Colonic mucosa (tissue), 4 donors: Measurements from ENCODE around the gene IQSEC2. TPM values are rescaled to one million over a fixed set of nuclear protein-coding genes. Genes with fewer than 3 reads are reported as not detected.

Experiments used
- DNase-seq: peaks from one replicate; pipeline ENCODE4 v3.0.0-alpha.2; 2020
- H3K27ac ChIP-seq: fragments of 200-600 bp; one replicate; pipeline ENCODE4 v1.8.0; 2021
- H3K27me3 ChIP-seq: fragments of 200-600 bp; one replicate; pipeline ENCODE4 v1.8.0; 2021
- H3K36me3 ChIP-seq: fragments of 200-600 bp; one replicate; pipeline ENCODE4 v1.8.0; 2021
- H3K4me1 ChIP-seq: fragments of 200-600 bp; one replicate; pipeline ENCODE4 v1.8.0; 2021; ENCODE audit warnings: mild to moderate bottlenecking
- H3K4me3 ChIP-seq: fragments of 200-600 bp; one replicate; pipeline ENCODE4 v1.8.0; 2021
- H3K9ac ChIP-seq, 2 donors: one replicate each; pipeline ENCODE4 v1.7.0; 2013; ENCODE audit warnings: control low read depth in 2 of 2, low read depth in 2 of 2, low read length in 2 of 2
- H3K9me3 ChIP-seq: fragments of 200-600 bp; one replicate; pipeline ENCODE4 v1.8.0; 2021
- intact Hi-C: fragments of 100-400 bp; cut with DNase I; formaldehyde crosslinking; loops from one replicate; pipeline ENCODE4 v1.14.1; 2022
- total RNA-seq, 2 donors: library from RNA; stranded (reverse); fragmentation: NEBNext Ultra II Directional in 1 of 2; extraction: Animal tissue kit (Norgen Biotek cat#: 25700) in 1 of 2; gene quantifications; one replicate each; pipeline ENCODE4 v1.2.1, GENCODE V29; 2021
- TF ChIP-seq, protein P1 (sequence below): fragments of 200-600 bp; IDR thresholded peaks from one replicate; pipeline ENCODE4 v1.8.0; 2022; ENCODE audit warnings: antibody characterized with exemption, mild to moderate bottlenecking
- donor health status: healthy.
- donor health status: DM: no; HTN: no; CAD: no.
- donor health status: DM: no; HTN: no; CAD: no.

Gene IQSEC2
- total RNA-seq, 2 donors from 2014 or later: 23.1 to 26.1 TPM

- H3K9me3 ChIP-seq: no peaks in the 10 kb centered on the region
- H3K27ac ChIP-seq: no peak overlapping the region
- no peak for DNase-seq
- H3K4me3 ChIP-seq: no peak overlapping the region
- H3K9ac ChIP-seq: no peak overlapping the region
- H3K4me1 ChIP-seq: no peaks in the 10 kb centered on the region
- H3K27me3 ChIP-seq: peaks cover 50% of the 10 kb centered on the region
- intact Hi-C loops: no loop called here
- no peaks in the 10 kb centered on the region for H3K36me3 ChIP-seq
- TF ChIP-seq, protein P1, sequence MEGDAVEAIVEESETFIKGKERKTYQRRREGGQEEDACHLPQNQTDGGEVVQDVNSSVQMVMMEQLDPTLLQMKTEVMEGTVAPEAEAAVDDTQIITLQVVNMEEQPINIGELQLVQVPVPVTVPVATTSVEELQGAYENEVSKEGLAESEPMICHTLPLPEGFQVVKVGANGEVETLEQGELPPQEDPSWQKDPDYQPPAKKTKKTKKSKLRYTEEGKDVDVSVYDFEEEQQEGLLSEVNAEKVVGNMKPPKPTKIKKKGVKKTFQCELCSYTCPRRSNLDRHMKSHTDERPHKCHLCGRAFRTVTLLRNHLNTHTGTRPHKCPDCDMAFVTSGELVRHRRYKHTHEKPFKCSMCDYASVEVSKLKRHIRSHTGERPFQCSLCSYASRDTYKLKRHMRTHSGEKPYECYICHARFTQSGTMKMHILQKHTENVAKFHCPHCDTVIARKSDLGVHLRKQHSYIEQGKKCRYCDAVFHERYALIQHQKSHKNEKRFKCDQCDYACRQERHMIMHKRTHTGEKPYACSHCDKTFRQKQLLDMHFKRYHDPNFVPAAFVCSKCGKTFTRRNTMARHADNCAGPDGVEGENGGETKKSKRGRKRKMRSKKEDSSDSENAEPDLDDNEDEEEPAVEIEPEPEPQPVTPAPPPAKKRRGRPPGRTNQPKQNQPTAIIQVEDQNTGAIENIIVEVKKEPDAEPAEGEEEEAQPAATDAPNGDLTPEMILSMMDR: no peak
These were observed 40.6 kb upstream of the IQSEC2 start for GRCh38 chrX:53321943-53322497.

DNA sequence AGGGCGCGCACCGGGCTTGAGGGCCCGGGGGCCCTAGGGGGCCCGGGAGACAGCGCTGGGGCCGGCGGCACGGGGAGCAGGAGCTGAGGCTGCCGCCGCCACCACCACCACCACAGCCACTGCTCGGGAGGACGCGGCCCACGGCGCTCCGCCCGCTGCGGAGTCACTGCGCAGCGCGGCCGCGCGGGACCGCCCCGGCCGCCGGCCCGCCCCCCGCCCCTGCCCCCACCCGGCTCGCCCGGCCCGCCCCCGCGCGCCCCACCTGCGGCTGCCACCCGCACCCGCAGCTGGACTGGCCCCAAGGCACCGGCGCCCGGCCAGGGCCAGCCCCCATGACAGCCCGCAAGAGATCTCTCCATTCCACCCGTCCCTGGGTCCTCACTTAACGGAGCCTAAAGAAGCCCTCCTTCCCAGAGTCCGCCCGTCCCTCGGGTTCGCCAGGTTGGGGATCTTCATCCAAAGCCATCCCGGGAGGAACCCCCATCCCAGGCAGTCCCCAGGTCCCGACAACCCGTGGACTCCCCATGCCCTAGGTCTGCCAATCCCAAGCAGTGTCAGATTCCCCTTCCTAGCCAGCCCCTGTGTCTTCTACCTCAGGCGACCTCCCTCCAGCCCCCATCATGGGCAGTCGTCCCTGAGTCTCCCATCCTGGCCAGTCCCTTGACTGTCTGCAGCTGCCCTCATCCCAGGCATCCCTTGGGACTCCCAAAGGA, 40.0 kb upstream of the IQSEC2 start:
- Histone ChIP-seq H3K4me1 (no peaks in the 10 kb centered on the region), H3K27ac (no peak overlapping the region), H3K9ac (peak overlapping the region in 1 of 2 donors; percentile 56), H3K36me3 (no peaks in the 10 kb centered on the region), H3K9me3 (no peaks in the 10 kb centered on the region), H3K27me3 (peaks cover 47% of the 10 kb centered on the region), H3K4me3 (peak overlapping the region; percentile 50)
- TF ChIP-seq, protein P1: no peak
- DNase-seq: no peak
- intact Hi-C loops: no loop called here

DNA sequence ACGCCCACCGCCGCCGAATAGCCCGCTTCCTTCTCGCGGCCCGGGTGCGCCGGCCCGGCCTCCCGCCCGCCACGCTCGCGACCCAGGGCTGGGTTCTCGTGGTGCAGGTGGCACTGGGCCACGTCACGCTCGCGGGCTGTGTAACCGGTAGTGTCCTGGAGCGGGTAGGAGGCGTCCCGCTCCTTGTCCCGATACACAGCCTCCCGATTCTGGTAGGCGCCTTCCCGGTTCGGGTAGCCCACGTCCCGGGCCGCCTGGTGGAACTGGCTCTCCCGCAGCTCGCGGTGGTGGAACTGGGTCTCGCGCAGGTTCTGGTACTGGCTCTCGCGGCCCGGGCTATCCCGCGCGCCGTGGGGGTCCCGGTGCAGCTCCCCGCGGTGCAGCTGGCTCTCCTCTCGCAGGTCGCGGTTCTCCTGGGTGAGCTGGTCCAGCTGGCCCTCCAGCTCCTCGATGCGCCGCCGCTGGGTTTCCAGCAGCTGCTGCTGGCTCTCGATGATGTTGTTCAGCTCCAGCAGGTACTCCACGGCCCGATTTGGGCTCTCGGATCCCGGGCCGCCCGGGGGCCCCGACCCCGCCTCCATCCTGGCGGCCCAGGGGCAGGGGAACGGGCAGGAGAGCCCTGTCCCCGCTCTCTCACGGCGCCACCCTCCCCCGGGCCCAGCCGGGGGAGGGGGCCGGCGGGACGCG, 39.3 kb upstream of the IQSEC2 start:
- H3K9ac ChIP-seq: peak overlapping the region in 1 of 2 donors; percentile 56
- intact Hi-C loops: no loop called here
- H3K9me3 ChIP-seq: no peaks in the 10 kb centered on the region
- H3K36me3 ChIP-seq: no peaks in the 10 kb centered on the region
- no peaks in the 10 kb centered on the region for H3K4me1 ChIP-seq
- no peak overlapping the region for H3K27ac ChIP-seq
- peak overlapping the region; percentile 50 for H3K4me3 ChIP-seq
- TF ChIP-seq, protein P1: no peak
- peaks cover 46% of the 10 kb centered on the region for H3K27me3 ChIP-seq
- no peak for DNase-seq

DNA sequence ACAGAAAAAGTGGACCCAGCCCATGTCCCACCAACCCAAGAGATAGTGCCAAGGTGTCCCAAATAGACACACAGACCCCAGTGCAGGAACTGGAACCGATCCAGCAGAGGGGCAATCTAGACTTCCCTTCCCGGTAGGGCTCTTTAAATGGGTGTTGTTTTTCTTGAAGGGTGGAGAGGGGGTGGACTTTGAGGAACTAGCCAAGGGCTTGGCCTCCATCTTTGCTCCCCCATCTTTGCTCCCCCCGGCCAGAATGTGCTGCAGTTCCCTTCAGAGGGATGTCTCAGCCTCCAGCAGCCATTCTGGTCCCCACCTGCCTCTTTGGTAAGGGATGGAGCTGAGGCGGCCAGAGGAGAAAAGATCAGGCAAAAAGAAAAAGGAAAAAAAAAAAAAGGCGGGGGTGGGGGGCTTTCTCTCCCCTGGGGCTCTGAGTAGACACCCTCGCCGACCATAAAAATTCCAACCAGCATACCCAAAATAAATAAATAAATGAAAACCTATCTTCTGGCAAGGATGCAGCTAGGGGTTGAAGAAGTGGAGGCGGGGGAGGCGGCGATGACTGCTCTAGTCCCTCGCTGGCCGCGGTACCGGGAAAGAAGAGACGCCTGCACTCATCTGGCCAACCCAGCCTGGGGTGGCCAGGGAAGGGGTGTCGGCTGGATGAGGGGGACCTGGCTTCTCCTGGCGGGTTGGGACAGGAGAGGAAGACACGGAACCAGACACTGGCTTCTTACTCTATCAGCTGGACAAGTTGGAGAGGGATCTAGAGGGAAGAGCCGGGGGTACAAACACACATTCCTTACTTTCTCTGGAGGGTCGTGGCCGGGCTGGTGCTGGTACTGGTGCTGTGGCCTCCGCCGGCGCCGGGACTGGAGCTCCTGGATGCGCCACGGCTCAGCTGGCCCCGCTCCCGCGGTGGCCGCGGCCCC, 38.5 kb upstream of the IQSEC2 start:
- TF ChIP-seq, protein P1: no peak
- Histone ChIP-seq H3K27ac (no peak overlapping the region), H3K9me3 (no peaks in the 10 kb centered on the region), H3K27me3 (peaks cover 46% of the 10 kb centered on the region), H3K9ac (peak overlapping the region in 1 of 2 donors; percentile 56), H3K36me3 (no peaks in the 10 kb centered on the region), H3K4me3 (peak overlapping the region; percentile 50), H3K4me1 (no peaks in the 10 kb centered on the region)
- intact Hi-C loops: loop anchor here (5.0 kb wide), 2 partner anchors 117 to 162 kb away; no protein-coding TSS in a partner anchor
- DNase-seq: no peak
